Neuronal stem cell (in vitro differentiated cells): Measurements from ENCODE around the gene ZFP1.

ENCODE experiments used
- DNase-seq: peaks from one replicate; pipeline ENCODE4 v3.0.0-alpha.2; 2013; ENCODE audit warnings: low spot score
- H2AFZ ChIP-seq: one replicate; pipeline ENCODE4 v1.6.1; 2013; ENCODE audit warnings: mild to moderate bottlenecking, low read length, inconsistent platforms
- H2AK5ac ChIP-seq: 2 replicates; pipeline ENCODE4 v1.6.1; 2013; ENCODE audit warnings: low read depth, mild to moderate bottlenecking, inconsistent platforms, low read length, moderate library complexity, mixed read lengths
- H2BK120ac ChIP-seq: 2 replicates; pipeline ENCODE4 v1.6.1; 2013; ENCODE audit warnings: low read depth, mild to moderate bottlenecking, inconsistent platforms, low read length, moderate library complexity, mixed read lengths
- H2BK12ac ChIP-seq: one replicate; pipeline ENCODE4 v1.6.1; 2013; ENCODE audit warnings: low read length, inconsistent platforms
- H2BK15ac ChIP-seq: 2 replicates; pipeline ENCODE4 v1.6.1; 2013; ENCODE audit warnings: mild to moderate bottlenecking, low read length, inconsistent platforms, mixed read lengths
- H2BK5ac ChIP-seq: one replicate; pipeline ENCODE4 v1.6.1; 2013; ENCODE audit warnings: inconsistent platforms, mild to moderate bottlenecking, low read length, moderate library complexity
- H3K14ac ChIP-seq: one replicate; pipeline ENCODE4 v1.6.1; 2013; ENCODE audit warnings: low read length, inconsistent platforms
- H3K18ac ChIP-seq: 2 replicates; pipeline ENCODE4 v1.6.1; 2013; ENCODE audit warnings: low read length, inconsistent platforms
- H3K23ac ChIP-seq: 2 replicates; pipeline ENCODE4 v1.6.1; 2013; ENCODE audit warnings: low read depth, mild to moderate bottlenecking, mixed read lengths, low read length, inconsistent platforms; ENCODE audit not compliant: poor library complexity
- H3K27ac ChIP-seq: replicated peaks from 3 replicates; pipeline ENCODE4 v1.5.1; 2013; ENCODE audit warnings: low read length, inconsistent platforms
- H3K27me3 ChIP-seq, 3 experiments: 2 replicates each; pipeline ENCODE4 v1.6.1; 2013; ENCODE audit warnings: low read length in 3 of 3, mild to moderate bottlenecking in 2 of 3, inconsistent platforms in 1 of 3, low read depth in 1 of 3, mixed read lengths in 1 of 3, moderate library complexity in 1 of 3; ENCODE audit not compliant: control insufficient read depth in 3 of 3, insufficient read depth in 3 of 3
- H3K36me3 ChIP-seq, 2 donors: replicated peaks in 1 of 2; 2 replicates each; pipeline ENCODE4 v1.6.1; 2013; ENCODE audit warnings: low read length in 2 of 2; ENCODE audit not compliant: control insufficient read depth in 2 of 2, insufficient read depth in 2 of 2
- H3K4ac ChIP-seq: 2 replicates; pipeline ENCODE4 v1.6.1; 2013; ENCODE audit warnings: inconsistent platforms, mild to moderate bottlenecking, low read length, moderate library complexity
- H3K4me1 ChIP-seq, 2 donors: 1 replicate in 1 of 2; 2 replicates in 1 of 2; pipeline ENCODE4 v1.6.1; 2013; ENCODE audit warnings: low read length in 2 of 2, low read depth in 1 of 2; ENCODE audit not compliant: control insufficient read depth in 2 of 2, insufficient read depth in 1 of 2
- H3K4me2 ChIP-seq: one replicate; pipeline ENCODE4 v1.6.1; 2013; ENCODE audit warnings: mild to moderate bottlenecking, low read length, inconsistent platforms; ENCODE audit not compliant: insufficient read depth, poor library complexity, severe bottlenecking
- H3K4me3 ChIP-seq, 2 donors: 2 replicates each; pipeline ENCODE4 v1.5.1; 2013; ENCODE audit warnings: low read length in 2 of 2, mild to moderate bottlenecking in 2 of 2, inconsistent platforms in 1 of 2, moderate library complexity in 1 of 2
- H3K79me1 ChIP-seq: one replicate; pipeline ENCODE4 v1.6.1; 2013; ENCODE audit warnings: low read depth, mild to moderate bottlenecking, inconsistent platforms, low read length, moderate library complexity
- H3K9ac ChIP-seq: one replicate; pipeline ENCODE4 v1.6.1; 2013; ENCODE audit warnings: mild to moderate bottlenecking, low read depth, low read length, inconsistent platforms; ENCODE audit not compliant: poor library complexity
- H3K9me3 ChIP-seq, 2 donors: replicated peaks in 1 of 2; 2 replicates each; pipeline versions ENCODE3 to v1.6.1; 2013; ENCODE audit warnings: low read length in 2 of 2, mild to moderate bottlenecking in 2 of 2, inconsistent platforms in 1 of 2, low read depth in 1 of 2, mixed read lengths in 1 of 2, moderate library complexity in 1 of 2; ENCODE audit not compliant: control insufficient read depth in 2 of 2, insufficient read depth in 1 of 2
- H4K8ac ChIP-seq: one replicate; pipeline ENCODE4 v1.6.1; 2013; ENCODE audit warnings: low read depth, mild to moderate bottlenecking, inconsistent platforms, low read length, moderate library complexity
- H4K91ac ChIP-seq: one replicate; pipeline ENCODE4 v1.6.1; 2013; ENCODE audit warnings: low read length, low read depth, mild to moderate bottlenecking, inconsistent platforms; ENCODE audit not compliant: poor library complexity
- WGBS, 2 donors: extraction: QIAGEN DNeasy Blood & Tissue Kit; methylation state at CpG; one replicate each; pipeline ENCODE4 v1.1.7; 2013; ENCODE audit warnings: missing lambda C conversion rate in 2 of 2, mixed read lengths in 1 of 2; ENCODE audit not compliant: insufficient read length in 2 of 2, insufficient replicate concordance in 1 of 2; ENCODE audit errors: extremely low coverage in 2 of 2; 5-methylcytosine and 5-hydroxymethylcytosine counted together

ZFP1 gene

DNA sequence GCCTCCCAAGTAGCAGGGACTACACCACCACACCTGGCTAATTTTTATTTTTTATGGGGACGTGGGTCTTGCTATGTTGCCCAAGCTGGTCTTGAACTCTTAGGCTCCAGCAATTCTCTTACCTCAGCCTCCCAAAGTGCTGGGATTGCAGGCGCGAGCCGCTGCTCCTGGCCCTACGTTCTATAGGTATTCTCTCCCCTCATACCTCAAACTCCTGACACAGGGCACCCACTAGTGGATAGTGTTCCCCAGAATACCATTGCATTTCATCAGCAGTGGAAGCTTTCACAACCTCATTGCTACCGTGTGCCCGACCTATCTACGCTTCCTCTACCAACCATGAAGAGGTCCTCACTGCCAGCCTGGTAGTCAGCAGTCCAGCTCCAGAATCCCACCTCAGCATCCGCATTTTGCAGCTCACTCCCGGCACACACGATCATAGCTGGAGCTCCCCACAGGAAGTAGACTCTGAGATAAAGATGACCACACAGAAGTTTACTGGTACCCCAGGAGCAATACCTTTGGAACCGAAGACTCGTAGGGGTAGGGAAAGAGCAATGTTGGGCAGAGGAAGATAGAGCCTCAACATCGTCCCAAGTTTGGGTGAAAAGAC is 49.3 kb downstream of the ZFP1 start:
- H3K18ac ChIP-seq, result no peak overlapping the region
- peak overlapping the region; percentile 65 for H2AFZ ChIP-seq
- no peak overlapping the region for H2BK5ac ChIP-seq
- no peak overlapping the region for H3K4me2 ChIP-seq
- no peak overlapping the region for H2BK120ac ChIP-seq
- H2BK15ac ChIP-seq, result no peak overlapping the region
- no peak overlapping the region for H3K9ac ChIP-seq
- H3K14ac ChIP-seq, result no peak overlapping the region
- no peak overlapping the region for H2BK12ac ChIP-seq
- DNase-seq, result no peak
- H3K79me1 ChIP-seq, result no peaks in the 10 kb centered on the region
- no peak overlapping the region for H3K23ac ChIP-seq
- H3K27ac ChIP-seq, result no peak overlapping the region
- no peak overlapping the region for H3K4ac ChIP-seq
- H3K36me3 ChIP-seq, result no peaks in the 10 kb centered on the region
- no peak overlapping the region for H4K91ac ChIP-seq
- H2AK5ac ChIP-seq, result no peak overlapping the region
- H3K27me3 ChIP-seq, result peaks cover 0 to 2% (median 0%) of the 10 kb centered on the region in 3 experiments
- H3K9me3 ChIP-seq, result peaks cover 0 to 3% of the 10 kb centered on the region in 2 donors
- no peaks in the 10 kb centered on the region for H3K4me1 ChIP-seq
- no CpG with 5 or more reads among the region's 14 CpGs for WGBS, 2 donors
- no peak overlapping the region for H3K4me3 ChIP-seq
- H4K8ac ChIP-seq, result no peak overlapping the region

- Histone ChIP-seq H4K91ac (no peak overlapping the region), H2AFZ (peak overlapping the region; percentile 65), H3K79me1 (no peaks in the 10 kb centered on the region), H2BK15ac (no peak overlapping the region), H3K23ac (peak overlapping the region; percentile 16), H3K14ac (no peak overlapping the region), H2BK5ac (no peak overlapping the region), H3K18ac (peak overlapping the region; percentile 7), H3K27ac (no peak overlapping the region), H3K4me3 (no peak overlapping the region), H3K9ac (no peak overlapping the region), H2BK120ac (no peak overlapping the region), H3K4ac (no peak overlapping the region), H3K27me3 (peaks cover 0 to 2% (median 0%) of the 10 kb centered on the region in 3 experiments), H4K8ac (no peak overlapping the region), H2BK12ac (no peak overlapping the region), H2AK5ac (no peak overlapping the region), H3K4me1 (no peaks in the 10 kb centered on the region), H3K36me3 (no peaks in the 10 kb centered on the region), H3K9me3 (peaks cover 0 to 3% of the 10 kb centered on the region in 2 donors), H3K4me2 (no peak overlapping the region)
- WGBS, 2 donors, result no CpG with 5 or more reads among the region's 18 CpGs
- DNase-seq, result no peak
Observed at GRCh38 chr16:75198135-75198600, 49.8 kb downstream of the ZFP1 start.

GRCh38 chr16:75202069-75202590 is 53.8 kb downstream of the ZFP1 start:
- no peak overlapping the region for H3K18ac ChIP-seq
- H2AFZ ChIP-seq, result no peak overlapping the region
- no peak overlapping the region for H2BK12ac ChIP-seq
- H2BK15ac ChIP-seq, result no peak overlapping the region
- H3K4me2 ChIP-seq, result no peak overlapping the region
- no peak overlapping the region for H2BK5ac ChIP-seq
- H3K27ac ChIP-seq, result no peak overlapping the region
- no peaks in the 10 kb centered on the region for H3K27me3 ChIP-seq
- H3K79me1 ChIP-seq, result no peaks in the 10 kb centered on the region
- no peak for DNase-seq
- H2AK5ac ChIP-seq, result no peak overlapping the region
- H4K8ac ChIP-seq, result no peak overlapping the region
- no peaks in the 10 kb centered on the region for H3K36me3 ChIP-seq
- H2BK120ac ChIP-seq, result no peak overlapping the region
- H3K9ac ChIP-seq, result no peak overlapping the region
- no CpG with 5 or more reads among the region's 13 CpGs for WGBS, 2 donors
- H3K9me3 ChIP-seq, result no peaks in the 10 kb centered on the region
- no peak overlapping the region for H3K4ac ChIP-seq
- no peak overlapping the region for H3K23ac ChIP-seq
- H4K91ac ChIP-seq, result no peak overlapping the region
- H3K4me3 ChIP-seq, result no peak overlapping the region
- no peak overlapping the region for H3K14ac ChIP-seq
- peaks cover 0 to 3% of the 10 kb centered on the region in 2 donors for H3K4me1 ChIP-seq

- H2AFZ ChIP-seq, result no peak overlapping the region
- no peak overlapping the region for H3K4ac ChIP-seq
- no peak overlapping the region for H3K9ac ChIP-seq
- no peak overlapping the region for H2BK12ac ChIP-seq
- no peak overlapping the region for H3K23ac ChIP-seq
- H3K36me3 ChIP-seq, result no peaks in the 10 kb centered on the region
- H2BK5ac ChIP-seq, result no peak overlapping the region
- H3K4me1 ChIP-seq, result peaks cover 0 to 3% of the 10 kb centered on the region in 2 donors
- no CpG with 5 or more reads among the region's 12 CpGs for WGBS, 2 donors
- no peak overlapping the region for H2BK120ac ChIP-seq
- no peak overlapping the region for H4K91ac ChIP-seq
- no peak for DNase-seq
- no peak overlapping the region for H2BK15ac ChIP-seq
- no peaks in the 10 kb centered on the region for H3K9me3 ChIP-seq
- H3K79me1 ChIP-seq, result no peaks in the 10 kb centered on the region
- H3K27ac ChIP-seq, result no peak overlapping the region
- H3K14ac ChIP-seq, result no peak overlapping the region
- no peak overlapping the region for H4K8ac ChIP-seq
- no peak overlapping the region for H3K18ac ChIP-seq
- no peak overlapping the region for H3K4me3 ChIP-seq
- H2AK5ac ChIP-seq, result no peak overlapping the region
- peaks cover 0 to 4% (median 0%) of the 10 kb centered on the region in 3 experiments for H3K27me3 ChIP-seq
- H3K4me2 ChIP-seq, result no peak overlapping the region
Observed at GRCh38 chr16:75203096-75203495, 54.8 kb downstream of the ZFP1 start.
